ENCODE results near the gene ZBTB8OS. TPM values are rescaled to one million over a fixed set of nuclear protein-coding genes. Genes with fewer than 3 reads are reported as not detected.

ZBTB8OS gene
- total RNA-seq, 1 donor from 2014 or later, result 64.5 TPM

- intact Hi-C loops (cut with micrococcal nuclease), result loop anchor here (5.0 kb wide), 1 partner anchor 40 kb away; the partner anchor contains the start of genes RBBP4 and ZBTB8OS
These were observed 38.0 kb downstream of the ZBTB8OS start for GRCh38 chr1:32612189-32612881.

GRCh38 chr1:32611859-32612188 lies 38.5 kb downstream of the ZBTB8OS start:
- intact Hi-C loops (cut with micrococcal nuclease), result loop anchor here (5.0 kb wide), 1 partner anchor 40 kb away; the partner anchor contains the start of genes RBBP4 and ZBTB8OS

GRCh38 chr1:32609180-32609579 lies 41.2 kb downstream of the ZBTB8OS start:
- intact Hi-C loops (cut with micrococcal nuclease), result no loop called here

GRCh38 chr1:32606565-32607371 lies 43.6 kb downstream of the ZBTB8OS start:
- intact Hi-C loops (cut with micrococcal nuclease), result no loop called here

DNA sequence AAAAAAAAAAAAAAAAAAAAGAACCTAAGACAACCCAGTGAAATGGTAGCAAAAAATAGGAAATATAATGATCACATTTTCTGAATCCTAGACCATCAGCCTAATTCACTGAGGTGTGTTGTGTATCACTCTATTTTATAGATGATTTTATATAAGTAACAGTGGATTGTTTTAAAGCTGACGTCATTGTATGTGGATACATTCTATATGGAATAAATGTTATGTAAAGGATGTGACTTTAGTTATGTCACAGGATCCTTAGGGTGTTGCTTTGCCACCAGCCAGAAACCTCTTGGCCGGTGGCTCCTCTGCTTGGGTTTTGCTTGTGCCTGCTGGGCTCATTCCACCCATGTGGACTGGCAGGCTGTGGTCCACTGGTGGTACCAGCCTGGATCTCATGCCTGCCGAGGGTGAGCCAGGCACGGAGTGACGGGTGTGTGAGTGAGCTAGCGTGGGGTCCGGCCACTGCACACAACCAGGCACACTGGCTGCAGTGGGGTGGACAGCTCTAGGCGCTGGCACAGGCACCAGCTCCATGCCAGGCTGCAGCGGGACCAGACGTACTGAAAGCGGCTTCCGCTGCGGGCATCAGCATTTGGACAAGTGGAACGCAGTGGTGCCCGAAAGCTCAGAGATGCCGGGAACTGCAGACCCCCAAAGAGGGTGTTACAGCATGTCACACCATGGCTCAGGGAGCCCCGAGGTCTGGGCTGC lies 44.5 kb downstream of the ZBTB8OS start:
- intact Hi-C loops (cut with micrococcal nuclease), result no loop called here

DNA sequence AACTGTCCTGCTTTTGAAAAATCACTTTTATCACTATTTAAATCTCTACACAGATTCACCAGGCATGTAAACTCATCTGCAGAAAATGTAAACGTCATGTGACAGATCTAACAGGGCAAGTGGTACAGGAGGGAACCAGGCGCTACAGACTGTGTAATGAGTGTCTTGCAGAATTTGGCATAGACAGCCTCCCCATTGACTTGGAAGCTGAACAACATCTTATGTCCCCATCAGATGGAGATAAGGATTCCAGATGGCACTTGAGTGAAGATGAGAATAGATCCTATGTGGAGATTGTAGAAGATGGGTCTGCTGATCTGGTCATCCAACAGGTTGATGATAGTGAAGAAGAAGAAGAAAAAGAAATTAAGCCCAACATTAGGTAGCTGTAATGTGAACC lies 50.3 kb downstream of the ZBTB8OS start:
- intact Hi-C loops (cut with micrococcal nuclease), result no loop called here

GRCh38 chr1:32592943-32593342 lies 57.4 kb downstream of the ZBTB8OS start:
- intact Hi-C loops (cut with micrococcal nuclease), result no loop called here

DNA sequence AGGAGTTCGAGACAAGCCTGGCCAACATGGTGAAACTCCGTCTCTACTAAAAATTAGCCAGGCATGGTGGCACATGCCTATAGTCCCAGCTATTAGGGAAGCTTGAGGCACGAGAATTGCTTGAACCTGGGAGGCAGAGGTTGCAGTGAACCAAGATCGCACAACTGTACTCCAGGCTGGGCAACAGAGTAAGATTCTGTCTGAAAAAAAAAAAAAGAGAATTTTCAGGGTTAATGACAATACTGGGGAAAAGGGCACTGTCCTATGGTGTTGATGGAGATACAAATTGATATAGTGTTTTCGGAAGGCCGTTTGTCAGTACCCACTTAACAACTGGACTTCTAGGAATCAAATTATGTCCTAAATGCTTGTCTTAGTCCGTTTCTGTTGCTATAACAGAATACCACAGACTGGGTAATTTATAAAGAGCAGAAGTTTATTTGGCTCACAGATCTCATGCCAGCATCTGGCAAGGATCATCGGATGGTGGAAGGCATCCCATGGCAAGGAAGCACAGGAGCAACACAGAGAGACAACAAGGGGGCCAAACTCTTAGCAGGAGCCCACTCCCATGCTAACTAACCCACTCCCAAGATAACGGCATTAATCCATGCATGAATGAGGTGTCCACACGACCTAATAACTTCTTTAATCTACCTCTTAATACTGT lies 69.9 kb downstream of the ZBTB8OS start:
- intact Hi-C loops (cut with micrococcal nuclease), result no loop called here

Other genes starting within 250 kb of the ZBTB8OS start
- not detected in 2 replicates for gene ZBTB8B, start 185.5 kb downstream of the ZBTB8OS start, total RNA-seq
- 0.10 TPM in 2 replicates for gene ZBTB8A, start 111.1 kb downstream of the ZBTB8OS start, total RNA-seq
- 292 and 294 TPM in 2 replicates for gene RBBP4, start 658 bp upstream of the ZBTB8OS start, total RNA-seq
- not detected in 2 replicates for gene SYNC, start 52.2 kb upstream of the ZBTB8OS start, total RNA-seq
- gene YARS1, start 166.8 kb upstream of the ZBTB8OS start, total RNA-seq, result 196 and 198 TPM in 2 replicates
- 75.3 and 82.0 TPM in 2 replicates for gene S100PBP, start 167.1 kb upstream of the ZBTB8OS start, total RNA-seq
- not detected in 2 replicates for gene FNDC5, start 220.4 kb upstream of the ZBTB8OS start, total RNA-seq
- gene HPCA, start 235.9 kb upstream of the ZBTB8OS start, total RNA-seq, result not detected in 2 replicates